ENCODE data around the gene ONECUT2. TPM values are rescaled to one million over a fixed set of nuclear protein-coding genes. Genes with fewer than 3 reads are reported as not detected.

ONECUT2 gene
- total RNA-seq, 1 donor from 2014 or later, result 0.03 TPM

GRCh38 chr18:57437402-57437765 is 2.2 kb downstream of the ONECUT2 start:
- ATAC-seq (no peak), DNase-seq (no peak)
- intact Hi-C loops (cut with DNase I), result no loop called here
- TF ChIP-seq CTCF (IDR thresholded peaks at IDR 0.05), result no peak
- Histone ChIP-seq H3K9me3 (no peaks in the 10 kb centered on the region), H3K4me3 (no peak overlapping the region), H3K4me1 (peaks cover 45% of the 10 kb centered on the region), H3K36me3 (no peaks in the 10 kb centered on the region), H3K27me3 (ENCODE audit: low read depth) (peaks cover 94% of the 10 kb centered on the region), H3K27ac (no peak overlapping the region)

GRCh38 chr18:57437766-57438671 is 2.8 kb downstream of the ONECUT2 start:
- Histone ChIP-seq H3K36me3 (no peaks in the 10 kb centered on the region), H3K27ac (no peak overlapping the region), H3K4me1 (peaks cover 45% of the 10 kb centered on the region), H3K27me3 (ENCODE audit: low read depth) (peaks cover 94% of the 10 kb centered on the region), H3K4me3 (no peak overlapping the region), H3K9me3 (no peaks in the 10 kb centered on the region)
- intact Hi-C loops (cut with DNase I), result no loop called here
- DNase-seq (no peak), ATAC-seq (no peak)
- peak; percentile 35 for TF ChIP-seq CTCF (IDR thresholded peaks at IDR 0.05)

- Histone ChIP-seq H3K27me3 (ENCODE audit: low read depth) (peaks cover 94% of the 10 kb centered on the region), H3K36me3 (no peaks in the 10 kb centered on the region), H3K4me1 (peaks cover 45% of the 10 kb centered on the region), H3K27ac (no peak overlapping the region), H3K9me3 (no peaks in the 10 kb centered on the region), H3K4me3 (no peak overlapping the region)
- ATAC-seq, result no peak
- TF ChIP-seq CTCF (IDR thresholded peaks at IDR 0.05), result no peak
- no peak for DNase-seq
- intact Hi-C loops (cut with DNase I), result no loop called here
Observed at GRCh38 chr18:57438743-57439608, 3.8 kb downstream of the ONECUT2 start.

GRCh38 chr18:57439609-57439968 is 4.4 kb downstream of the ONECUT2 start:
- peaks cover 94% of the 10 kb centered on the region for H3K27me3 ChIP-seq (ENCODE audit: low read depth)
- H3K36me3 ChIP-seq, result no peaks in the 10 kb centered on the region
- intact Hi-C loops (cut with DNase I), result no loop called here
- no peak for TF ChIP-seq CTCF (IDR thresholded peaks at IDR 0.05)
- ATAC-seq, result no peak
- no peaks in the 10 kb centered on the region for H3K9me3 ChIP-seq
- H3K27ac ChIP-seq, result no peak overlapping the region
- DNase-seq, result no peak
- no peak overlapping the region for H3K4me3 ChIP-seq
- peaks cover 42% of the 10 kb centered on the region for H3K4me1 ChIP-seq

- no peak for TF ChIP-seq CTCF (IDR thresholded peaks at IDR 0.05)
- no peak overlapping the region for H3K27ac ChIP-seq
- no peaks in the 10 kb centered on the region for H3K9me3 ChIP-seq
- intact Hi-C loops (cut with DNase I), result no loop called here
- H3K4me3 ChIP-seq, result no peak overlapping the region
- DNase-seq (no peak), ATAC-seq (no peak)
- H3K27me3 ChIP-seq (ENCODE audit: low read depth), result peaks cover 92% of the 10 kb centered on the region
- peaks cover 39% of the 10 kb centered on the region for H3K4me1 ChIP-seq
- H3K36me3 ChIP-seq, result no peaks in the 10 kb centered on the region
Observed at GRCh38 chr18:57439985-57440330, 4.8 kb downstream of the ONECUT2 start.

All from lower lobe of right lung (tissue), 2 donors.